CD8-positive, alpha-beta memory T cell (primary cell): ENCODE results near the gene JUP. TPM values are rescaled to one million over a fixed set of nuclear protein-coding genes. Genes with fewer than 3 reads are reported as not detected.

Source experiments
- CTCF ChIA-PET: fragments of 350-600 bp; sonication (Branson Sonifier 250); formaldehyde crosslinking; loops from one replicate; lab custom pipeline; 2021; ENCODE audit warnings: antibody characterized with exemption; lab: Charles Lee
- POLR2A ChIA-PET: fragments of 350-600 bp; sonication (Branson Sonifier 250); formaldehyde crosslinking; loops from one replicate; lab custom pipeline; 2021; ENCODE audit warnings: antibody characterized with exemption; lab: Charles Lee
- DNase-seq, 5 donors: peaks; one replicate each; pipeline versions ENCODE4 v3.0.0 to v3.0.0-alpha.2; 2020 to 2022; ENCODE audit warnings: mixed read lengths in 1 of 5
- H3K27ac ChIP-seq: one replicate; pipeline ENCODE4 v1.7.0; 2013; ENCODE audit warnings: low read depth, mild to moderate bottlenecking, low read length, moderate library complexity
- H3K27me3 ChIP-seq: 2 replicates; pipeline ENCODE4 v1.7.0; 2013; ENCODE audit warnings: low read length, mild to moderate bottlenecking; ENCODE audit not compliant: insufficient read depth, poor library complexity, severe bottlenecking
- H3K36me3 ChIP-seq: 2 replicates; pipeline ENCODE4 v1.7.0; 2013; ENCODE audit warnings: mild to moderate bottlenecking, low read length, moderate library complexity; ENCODE audit not compliant: insufficient read depth
- H3K4me1 ChIP-seq: 2 replicates; pipeline ENCODE4 v1.7.0; 2013; ENCODE audit warnings: mild to moderate bottlenecking, low read length, moderate library complexity; ENCODE audit not compliant: insufficient read depth
- H3K4me3 ChIP-seq: 2 replicates; pipeline ENCODE4 v1.7.0; 2013; ENCODE audit warnings: mild to moderate bottlenecking, low read length
- H3K9me3 ChIP-seq: 2 replicates; pipeline ENCODE4 v1.7.0; 2013; ENCODE audit warnings: mild to moderate bottlenecking, low read length
- H3K27ac Mint-ChIP-seq, 8 donors: one replicate each; pipeline ENCODE4 v1.8.0; 2020 to 2021; ENCODE audit warnings: mixed read lengths in 8 of 8, mild to moderate bottlenecking in 6 of 8, inconsistent platforms in 3 of 8, moderate library complexity in 3 of 8
- H3K27me3 Mint-ChIP-seq, 2 donors: one replicate each; pipeline ENCODE4 v1.8.0; 2020 to 2021; ENCODE audit warnings: mixed read lengths in 2 of 2, mild to moderate bottlenecking in 1 of 2, moderate library complexity in 1 of 2
- H3K36me3 Mint-ChIP-seq, 3 donors: one replicate each; pipeline ENCODE4 v1.8.0; 2020 to 2021; ENCODE audit warnings: mixed read lengths in 3 of 3, inconsistent platforms in 1 of 3, mild to moderate bottlenecking in 1 of 3
- H3K4me1 Mint-ChIP-seq, 3 donors: one replicate each; pipeline ENCODE4 v1.8.0; 2020 to 2021; ENCODE audit warnings: mixed read lengths in 3 of 3, inconsistent platforms in 1 of 3, mild to moderate bottlenecking in 1 of 3
- H3K4me3 Mint-ChIP-seq, 7 donors: one replicate each; pipeline ENCODE4 v1.8.0; 2020 to 2021; ENCODE audit warnings: mixed read lengths in 7 of 7, mild to moderate bottlenecking in 6 of 7, moderate library complexity in 4 of 7, inconsistent platforms in 2 of 7
- H3K9me3 Mint-ChIP-seq, 5 donors: one replicate each; pipeline ENCODE4 v1.8.0; 2020 to 2022; ENCODE audit warnings: mixed read lengths in 5 of 5, mild to moderate bottlenecking in 3 of 5, moderate library complexity in 2 of 5, inconsistent platforms in 1 of 5
- polyA plus RNA-seq: library from polyadenylated mRNA; unstranded; fragments of 300-500 nt; fragmentation: Illumina TruSeq; gene quantifications from one replicate; pipeline ENCODE4 v1.2.3, GENCODE V29; 2021
- total RNA-seq, 2 experiments: library from RNA; stranded (reverse); gene quantifications; one replicate each; pipeline ENCODE4 v1.2.3, GENCODE V29; 2021

The JUP gene
- total and polyA plus RNA-seq, 3 experiments from 2014 or later, result 0.33 to 0.35 TPM; not detected in 1

DNA sequence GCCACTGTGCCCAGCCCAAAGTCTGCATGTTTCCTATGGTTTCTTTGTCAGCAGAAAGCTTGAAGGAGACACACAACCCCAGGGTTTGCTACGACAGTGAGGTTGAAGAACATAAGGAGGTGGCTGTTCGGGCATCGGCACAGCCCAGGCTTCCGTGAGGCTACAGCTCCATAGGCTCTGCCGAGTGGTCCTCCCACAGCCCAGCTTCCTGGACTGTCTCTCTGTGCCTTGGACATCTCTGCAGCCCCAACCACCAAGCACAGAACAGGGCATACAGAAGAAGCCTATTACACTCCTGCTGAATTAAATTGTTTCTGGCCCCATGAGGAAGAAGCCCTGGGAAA, 48.9 kb downstream of the JUP start:
- H3K27ac ChIP-seq, result no peak overlapping the region
- ChIA-PET POLR2A (no interaction called here), CTCF (interaction anchor here (0.6 to 2.5 kb wide), 11 partner anchors 9 to 89 kb away, joined by 3 to 12 read pairs (median 3); partner anchors contain the start of genes JUP and P3H4)
- H3K36me3 ChIP-seq, result no peaks in the 10 kb centered on the region
- no peak overlapping the region for H3K4me3 ChIP-seq
- Mint-ChIP-seq H3K27ac (no peak overlapping the region), H3K9me3 (no peaks in the 10 kb centered on the region), H3K36me3 (no peaks in the 10 kb centered on the region), H3K4me1 (peaks cover 0 to 14% (median 3%) of the 10 kb centered on the region in 3 donors), H3K4me3 (peak overlapping the region in 1 of 7 donors; percentile 44), H3K27me3 (peaks cover 29 to 37% of the 10 kb centered on the region in 2 donors)
- no peaks in the 10 kb centered on the region for H3K9me3 ChIP-seq
- DNase-seq, result no peak
- no peaks in the 10 kb centered on the region for H3K4me1 ChIP-seq
- H3K27me3 ChIP-seq, result peaks cover 16% of the 10 kb centered on the region

GRCh38 chr17:41736983-41737679, 49.4 kb downstream of the JUP start:
- DNase-seq, result no peak
- peaks cover 21% of the 10 kb centered on the region for H3K27me3 ChIP-seq
- no peaks in the 10 kb centered on the region for H3K9me3 ChIP-seq
- H3K4me3 ChIP-seq, result no peak overlapping the region
- H3K36me3 Mint-ChIP-seq, result no peaks in the 10 kb centered on the region
- H3K4me1 Mint-ChIP-seq, result peaks cover 0 to 14% (median 4%) of the 10 kb centered on the region in 3 donors
- no peak overlapping the region for H3K27ac ChIP-seq
- H3K4me3 Mint-ChIP-seq, result peak overlapping the region in 1 of 7 donors; percentile 44
- H3K27ac Mint-ChIP-seq, result peak overlapping the region in 2 of 8 donors; percentile 17 to 29
- H3K36me3 ChIP-seq, result no peaks in the 10 kb centered on the region
- peaks cover 32 to 43% of the 10 kb centered on the region in 2 donors for H3K27me3 Mint-ChIP-seq
- CTCF ChIA-PET, result interaction anchor here (0.6 to 2.5 kb wide), 11 partner anchors 8 to 90 kb away, joined by 3 to 12 read pairs (median 3); partner anchors contain the start of genes JUP and P3H4
- POLR2A ChIA-PET, result interaction anchor here (0.6 kb wide), 1 partner anchor 86 kb away, joined by 4 read pairs; no protein-coding TSS in a partner anchor
- no peaks in the 10 kb centered on the region for H3K9me3 Mint-ChIP-seq
- H3K4me1 ChIP-seq, result no peaks in the 10 kb centered on the region

GRCh38 chr17:41735744-41736143, 50.8 kb downstream of the JUP start:
- Histone ChIP-seq H3K36me3 (no peaks in the 10 kb centered on the region), H3K4me1 (no peaks in the 10 kb centered on the region), H3K27ac (no peak overlapping the region), H3K27me3 (peaks cover 25% of the 10 kb centered on the region), H3K4me3 (no peak overlapping the region), H3K9me3 (no peaks in the 10 kb centered on the region)
- Mint-ChIP-seq H3K27me3 (peaks cover 35 to 53% of the 10 kb centered on the region in 2 donors), H3K36me3 (no peaks in the 10 kb centered on the region), H3K4me3 (no peak overlapping the region), H3K9me3 (no peaks in the 10 kb centered on the region), H3K4me1 (peaks cover 0 to 14% (median 4%) of the 10 kb centered on the region in 3 donors), H3K27ac (peak overlapping the region in 1 of 8 donors; percentile 0)
- CTCF ChIA-PET, result interaction anchor here (0.9 kb wide), 1 partner anchor 31 kb away, joined by 4 read pairs; no protein-coding TSS in a partner anchor
- POLR2A ChIA-PET, result no interaction called here
- no peak for DNase-seq

- Histone ChIP-seq H3K36me3 (no peaks in the 10 kb centered on the region), H3K4me3 (no peak overlapping the region), H3K9me3 (no peaks in the 10 kb centered on the region), H3K27me3 (peaks cover 25% of the 10 kb centered on the region), H3K4me1 (no peaks in the 10 kb centered on the region), H3K27ac (no peak overlapping the region)
- Mint-ChIP-seq H3K4me1 (peaks cover 0 to 14% (median 4%) of the 10 kb centered on the region in 3 donors), H3K27ac (no peak overlapping the region), H3K27me3 (peaks cover 35 to 53% of the 10 kb centered on the region in 2 donors), H3K36me3 (no peaks in the 10 kb centered on the region), H3K4me3 (peak overlapping the region in 4 of 7 donors; percentile 12 to 56 (median 46)), H3K9me3 (no peaks in the 10 kb centered on the region)
- ChIA-PET POLR2A (interaction anchor here (0.6 kb wide), 1 partner anchor 95 kb away, joined by 3 read pairs; no protein-coding TSS in a partner anchor), CTCF (interaction anchor here (0.6 kb wide), 1 partner anchor 75 kb away, joined by 4 read pairs; no protein-coding TSS in a partner anchor)
- DNase-seq, result no peak
Measured at GRCh38 chr17:41734949-41735313, 51.6 kb downstream of the JUP start.

DNA sequence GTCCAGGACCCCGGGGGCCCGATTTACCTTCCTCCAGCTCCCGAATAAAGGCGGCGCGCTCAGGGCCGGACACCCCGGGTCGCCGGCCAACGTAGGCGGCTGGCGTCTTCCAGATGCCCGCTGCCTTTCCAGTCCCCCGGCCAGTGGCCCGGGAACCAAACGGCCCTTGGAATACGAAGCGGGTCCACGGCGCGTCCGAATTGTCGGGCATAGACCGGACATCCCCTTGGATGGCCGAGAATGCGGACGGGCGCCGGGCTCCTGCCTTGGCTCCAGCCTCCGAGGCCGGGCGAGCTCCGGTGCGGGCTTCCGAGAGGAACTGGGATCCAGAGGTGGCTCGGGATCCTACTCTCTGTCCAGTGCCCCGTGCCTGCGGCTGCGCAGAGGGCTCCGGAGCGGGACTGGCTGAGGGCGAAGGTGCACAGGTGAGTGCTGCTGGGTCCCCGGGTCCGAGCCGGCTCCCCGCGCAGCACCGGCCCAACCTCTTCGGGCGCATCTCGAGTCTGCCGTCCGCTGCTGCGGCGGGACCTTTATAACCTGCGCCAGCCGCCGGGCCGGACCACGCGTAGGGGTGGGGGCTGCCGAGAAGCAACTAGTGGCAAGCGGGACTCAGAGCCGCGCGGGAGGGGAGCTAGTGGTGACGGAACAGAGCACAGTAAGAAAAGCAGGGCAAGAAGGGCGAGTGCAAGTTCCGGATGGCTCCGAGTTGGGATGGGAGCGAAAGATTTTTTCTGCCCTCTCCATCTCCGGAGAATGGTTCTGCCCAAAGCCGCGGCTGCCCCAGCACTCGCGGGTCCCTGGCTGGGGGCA, 52.2 kb downstream of the JUP start, which contains the start of gene HAP1:
HAP1 (minus strand) TSS at position 505 of the 810 bp plus-strand sequence; CDS start at position 496, 9 bp downstream.
- H3K27me3 ChIP-seq, result peaks cover 25% of the 10 kb centered on the region

GRCh38 chr17:41733348-41734138, 53.0 kb downstream of the JUP start:
- Mint-ChIP-seq H3K27ac (no peak overlapping the region), H3K4me1 (peaks cover 0 to 14% (median 4%) of the 10 kb centered on the region in 3 donors), H3K9me3 (no peaks in the 10 kb centered on the region), H3K4me3 (peak overlapping the region in 5 of 7 donors; percentile 19 to 58 (median 53)), H3K27me3 (peaks cover 35 to 54% of the 10 kb centered on the region in 2 donors), H3K36me3 (no peaks in the 10 kb centered on the region)
- POLR2A ChIA-PET, result no interaction called here
- Histone ChIP-seq H3K27ac (no peak overlapping the region), H3K4me1 (no peaks in the 10 kb centered on the region), H3K4me3 (no peak overlapping the region), H3K27me3 (peaks cover 25% of the 10 kb centered on the region), H3K9me3 (no peaks in the 10 kb centered on the region), H3K36me3 (no peaks in the 10 kb centered on the region)
- DNase-seq, result no peak
- CTCF ChIA-PET, result interaction anchor here (0.7 kb wide), 1 partner anchor 905 kb away, joined by 3 read pairs; no protein-coding TSS in a partner anchor

More for the DNA sequence above, 52.2 kb downstream of the JUP start, which contains the start of gene HAP1:
- ChIA-PET CTCF (no interaction called here), POLR2A (interaction anchor here (0.6 kb wide), 1 partner anchor 95 kb away, joined by 3 read pairs; no protein-coding TSS in a partner anchor)
- Histone ChIP-seq H3K9me3 (no peaks in the 10 kb centered on the region), H3K4me1 (no peaks in the 10 kb centered on the region), H3K27ac (no peak within 1 kb of the TSS), H3K36me3 (no peaks in the 10 kb centered on the region), H3K4me3 (no peak within 1 kb of the TSS)
- H3K4me1 Mint-ChIP-seq, result peaks cover 0 to 14% (median 4%) of the 10 kb centered on the region in 3 donors
- DNase-seq, result no peak
- peaks cover 35 to 53% of the 10 kb centered on the region in 2 donors for H3K27me3 Mint-ChIP-seq
- no peaks in the 10 kb centered on the region for H3K36me3 Mint-ChIP-seq
- peak within 1 kb of the TSS in 6 of 7 donors; percentile 19 to 58 (median 54) for H3K4me3 Mint-ChIP-seq
- no peaks in the 10 kb centered on the region for H3K9me3 Mint-ChIP-seq
- H3K27ac Mint-ChIP-seq, result no peak within 1 kb of the TSS

GRCh38 chr17:41731836-41732235, 54.7 kb downstream of the JUP start:
- Mint-ChIP-seq H3K27ac (no peak overlapping the region), H3K9me3 (no peaks in the 10 kb centered on the region), H3K4me1 (peaks cover 0 to 9% (median 4%) of the 10 kb centered on the region in 3 donors), H3K36me3 (peaks cover 0 to under 1% (median 0%) of the 10 kb centered on the region in 3 donors), H3K27me3 (peaks cover 29 to 52% of the 10 kb centered on the region in 2 donors), H3K4me3 (no peak overlapping the region)
- H3K27ac ChIP-seq, result no peak overlapping the region
- H3K4me3 ChIP-seq, result no peak overlapping the region
- ChIA-PET POLR2A (no interaction called here), CTCF (interaction anchor here (1.0 kb wide), 1 partner anchor 69 kb away, joined by 3 read pairs; no protein-coding TSS in a partner anchor)
- H3K27me3 ChIP-seq, result peaks cover 18% of the 10 kb centered on the region
- DNase-seq, result no peak
- H3K9me3 ChIP-seq, result no peaks in the 10 kb centered on the region
- H3K36me3 ChIP-seq, result no peaks in the 10 kb centered on the region
- no peaks in the 10 kb centered on the region for H3K4me1 ChIP-seq
